Trophoblast cell (in vitro differentiated cells and primary cell): Measurements from ENCODE around the gene OR3A3.
A peak's percentile ranks its signal among the peaks of the same experiment; 100 is the strongest.
"Not testable (repeated sequence)": the region's sequence is repeated elsewhere in the genome, so short reads cannot be mapped to it uniquely, and the experiment has no call there.

Experiments
- DNase-seq, 2 donors: peaks; one replicate each; pipeline ENCODE4 v3.0.0-alpha.2; 2016
- H2AFZ ChIP-seq: 2 replicates; pipeline ENCODE4 v1.6.1; 2013; ENCODE audit warnings: low read length, moderate library complexity, mild to moderate bottlenecking; ENCODE audit not compliant: insufficient read depth, poor library complexity
- H2AK5ac ChIP-seq: 2 replicates; pipeline ENCODE4 v1.6.1; 2013; ENCODE audit warnings: mild to moderate bottlenecking, low read length
- H2BK120ac ChIP-seq: 2 replicates; pipeline ENCODE4 v1.6.1; 2013; ENCODE audit warnings: low read length, mild to moderate bottlenecking, moderate library complexity; ENCODE audit not compliant: insufficient read depth, poor library complexity
- H2BK12ac ChIP-seq: 2 replicates; pipeline ENCODE4 v1.6.1; 2013; ENCODE audit warnings: mild to moderate bottlenecking, low read length, moderate library complexity
- H2BK5ac ChIP-seq: 2 replicates; pipeline ENCODE4 v1.6.1; 2013; ENCODE audit warnings: low read length, low read depth, moderate library complexity, mild to moderate bottlenecking; ENCODE audit not compliant: poor library complexity
- H3K14ac ChIP-seq: 2 replicates; pipeline ENCODE4 v1.6.1; 2013; ENCODE audit warnings: mild to moderate bottlenecking, low read length
- H3K18ac ChIP-seq: 2 replicates; pipeline ENCODE4 v1.6.1; 2013; ENCODE audit warnings: mild to moderate bottlenecking, low read length
- H3K23ac ChIP-seq: 2 replicates; pipeline ENCODE4 v1.6.1; 2013; ENCODE audit warnings: low read length
- H3K27ac ChIP-seq: 2 replicates; pipeline ENCODE4 v1.5.1; 2013; ENCODE audit warnings: low read depth, mild to moderate bottlenecking, inconsistent platforms, low read length, moderate library complexity
- H3K27me3 ChIP-seq: 2 replicates; pipeline ENCODE4 v1.6.1; 2013; ENCODE audit warnings: inconsistent platforms, mild to moderate bottlenecking, low read length, moderate library complexity; ENCODE audit not compliant: insufficient read depth
- H3K36me3 ChIP-seq, 2 experiments: 1 replicate in 1 of 2; 2 replicates in 1 of 2; pipeline ENCODE4 v1.6.1; 2013; ENCODE audit warnings: low read length in 2 of 2, mild to moderate bottlenecking in 2 of 2, moderate library complexity in 1 of 2; ENCODE audit not compliant: insufficient read depth in 2 of 2, control insufficient read depth in 1 of 2
- H3K4ac ChIP-seq: 2 replicates; pipeline ENCODE4 v1.6.1; 2013; ENCODE audit warnings: low read depth, mild to moderate bottlenecking, low read length, moderate library complexity
- H3K4me1 ChIP-seq, 2 experiments: 1 replicate in 1 of 2; 2 replicates in 1 of 2; pipeline ENCODE4 v1.6.1; 2013; ENCODE audit warnings: low read length in 2 of 2, mild to moderate bottlenecking in 2 of 2, moderate library complexity in 1 of 2; ENCODE audit not compliant: insufficient read depth in 2 of 2, control insufficient read depth in 1 of 2
- H3K4me2 ChIP-seq: 2 replicates; pipeline ENCODE4 v1.6.1; 2013; ENCODE audit warnings: inconsistent platforms, mild to moderate bottlenecking, low read length, moderate library complexity
- H3K4me3 ChIP-seq: 2 replicates; pipeline ENCODE4 v1.5.1; 2013; ENCODE audit warnings: mild to moderate bottlenecking, low read depth, low read length, inconsistent platforms
- H3K79me1 ChIP-seq: one replicate; pipeline ENCODE4 v1.6.1; 2013; ENCODE audit warnings: low read length
- H3K79me2 ChIP-seq: 2 replicates; pipeline ENCODE4 v1.6.1; 2013; ENCODE audit warnings: low read length, mild to moderate bottlenecking; ENCODE audit not compliant: control insufficient read depth, insufficient read depth, poor library complexity
- H3K9ac ChIP-seq: 2 replicates; pipeline ENCODE4 v1.6.1; 2013; ENCODE audit warnings: mild to moderate bottlenecking, low read length
- H3K9me3 ChIP-seq: 2 replicates; pipeline ENCODE4 v1.6.1; 2013; ENCODE audit warnings: low read depth, mild to moderate bottlenecking, control low read depth, inconsistent platforms, low read length; ENCODE audit not compliant: insufficient read depth
- H4K12ac ChIP-seq: 2 replicates; pipeline ENCODE4 v1.6.1; 2013; ENCODE audit warnings: low read depth, mild to moderate bottlenecking, low read length, moderate library complexity
- H4K8ac ChIP-seq: 2 replicates; pipeline ENCODE4 v1.6.1; 2013; ENCODE audit warnings: low read depth, mild to moderate bottlenecking, low read length, moderate library complexity
- H4K91ac ChIP-seq: one replicate; pipeline ENCODE4 v1.6.1; 2013; ENCODE audit warnings: low read depth, mild to moderate bottlenecking, low read length, moderate library complexity
- WGBS: extraction: QIAGEN DNeasy Blood & Tissue Kit; methylation state at CpG from one replicate; pipeline ENCODE4 v1.1.7; 2013; ENCODE audit warnings: missing lambda C conversion rate; ENCODE audit not compliant: insufficient read length, insufficient coverage; ENCODE audit errors: extremely low coverage; 5-methylcytosine and 5-hydroxymethylcytosine counted together

Gene OR3A3

GRCh38 chr17:3415610-3416009 lies 4.4 kb downstream of the OR3A3 start:
- no peak overlapping the region for H3K18ac ChIP-seq
- no peaks in the 10 kb centered on the region for H3K36me3 ChIP-seq
- no peaks in the 10 kb centered on the region for H3K4me1 ChIP-seq
- no peak overlapping the region for H3K9ac ChIP-seq
- DNase-seq: no peak
- H3K27ac ChIP-seq: no peak overlapping the region
- no peak overlapping the region for H3K4ac ChIP-seq
- whole genome bisulfite sequencing: no CpG with 5 or more reads among the region's 5 CpGs
- no peaks in the 10 kb centered on the region for H3K9me3 ChIP-seq
- H3K23ac ChIP-seq: no peak overlapping the region
- H2BK5ac ChIP-seq: no peak overlapping the region
- H2BK12ac ChIP-seq: no peak overlapping the region
- H3K14ac ChIP-seq: no peak overlapping the region
- no peak overlapping the region for H2AFZ ChIP-seq
- H4K8ac ChIP-seq: no peak overlapping the region
- H3K27me3 ChIP-seq: no peaks in the 10 kb centered on the region
- H2AK5ac ChIP-seq: no peak overlapping the region
- no peak overlapping the region for H2BK120ac ChIP-seq
- no peak overlapping the region for H4K91ac ChIP-seq
- H3K79me1 ChIP-seq: no peaks in the 10 kb centered on the region
- H3K4me2 ChIP-seq: no peak overlapping the region
- no peak overlapping the region for H4K12ac ChIP-seq
- H3K79me2 ChIP-seq: no peaks in the 10 kb centered on the region
- no peak overlapping the region for H3K4me3 ChIP-seq

GRCh38 chr17:3418222-3418621 lies 7.1 kb downstream of the OR3A3 start:
- Histone ChIP-seq H3K4me3 (no peak overlapping the region), H3K79me1 (no peaks in the 10 kb centered on the region), H2BK12ac (no peak overlapping the region), H2AK5ac (no peak overlapping the region), H2BK120ac (no peak overlapping the region), H3K4me1 (no peaks in the 10 kb centered on the region), H3K14ac (no peak overlapping the region), H3K9ac (no peak overlapping the region), H3K4ac (no peak overlapping the region), H3K36me3 (no peaks in the 10 kb centered on the region), H3K23ac (no peak overlapping the region), H4K8ac (no peak overlapping the region), H3K18ac (no peak overlapping the region), H3K27ac (no peak overlapping the region), H3K79me2 (no peaks in the 10 kb centered on the region), H2AFZ (no peak overlapping the region), H4K91ac (no peak overlapping the region), H3K4me2 (no peak overlapping the region), H4K12ac (no peak overlapping the region), H3K27me3 (no peaks in the 10 kb centered on the region), H2BK5ac (no peak overlapping the region), H3K9me3 (peaks cover 9% of the 10 kb centered on the region)
- no CpG with 5 or more reads among the region's 2 CpGs for whole genome bisulfite sequencing
- DNase-seq: no peak

- not testable (repeated sequence) for H3K23ac ChIP-seq, H3K9me3 ChIP-seq, H2BK5ac ChIP-seq, H2BK120ac ChIP-seq, H3K14ac ChIP-seq, H3K18ac ChIP-seq, H3K79me2 ChIP-seq, H3K79me1 ChIP-seq, H2AK5ac ChIP-seq, H4K8ac ChIP-seq, H4K12ac ChIP-seq, H3K4me2 ChIP-seq, H2AFZ ChIP-seq, H4K91ac ChIP-seq, H3K27me3 ChIP-seq, H3K27ac ChIP-seq, H2BK12ac ChIP-seq, H3K4me3 ChIP-seq, H3K4ac ChIP-seq, H3K4me1 ChIP-seq, H3K9ac ChIP-seq, H3K36me3 ChIP-seq
- WGBS: no CpG with 5 or more reads among the region's 7 CpGs
- peak in 1 of 2 donors; percentile 15 for DNase-seq
Measured at GRCh38 chr17:3433215-3433614, 22.0 kb downstream of the OR3A3 start.

DNA sequence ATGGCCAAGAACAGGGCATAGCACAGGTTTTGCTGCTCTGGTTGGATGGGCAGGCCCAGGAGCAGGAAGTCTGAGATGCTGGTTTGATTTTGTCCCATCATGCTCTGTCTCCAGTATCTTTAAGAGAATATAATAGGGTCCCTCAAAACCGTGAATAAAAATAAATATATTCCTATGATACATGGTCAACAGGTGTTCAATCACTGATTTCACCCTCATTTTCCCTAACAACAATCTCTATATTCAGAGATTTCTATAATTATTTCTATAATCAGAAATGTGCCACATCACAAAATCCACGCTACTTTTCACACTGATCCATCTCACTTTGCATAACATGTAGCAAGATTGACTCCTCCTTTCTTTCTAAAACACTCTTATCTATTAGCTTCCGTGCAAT lies 22.6 kb downstream of the OR3A3 start, which contains the start of gene OR1E2:
Gene OR1E2 (minus strand): TSS at position 101 of the 400 bp plus-strand sequence. CDS start 0 bp downstream, at position 101.
- Histone ChIP-seq H4K8ac (no peak within 1 kb of the TSS), H3K27ac (no peak within 1 kb of the TSS), H3K18ac (no peak within 1 kb of the TSS), H3K79me2 (no peaks in the 10 kb centered on the region), H4K12ac (no peak within 1 kb of the TSS), H3K27me3 (no peaks in the 10 kb centered on the region), H3K4ac (no peak within 1 kb of the TSS), H3K79me1 (no peaks in the 10 kb centered on the region), H3K14ac (no peak within 1 kb of the TSS), H3K4me2 (no peak within 1 kb of the TSS), H3K4me1 (no peaks in the 10 kb centered on the region), H3K4me3 (no peak within 1 kb of the TSS), H2BK12ac (no peak within 1 kb of the TSS), H3K9me3 (no peaks in the 10 kb centered on the region), H2BK120ac (no peak within 1 kb of the TSS), H4K91ac (no peak within 1 kb of the TSS), H3K23ac (no peak within 1 kb of the TSS), H3K36me3 (no peaks in the 10 kb centered on the region), H3K9ac (no peak within 1 kb of the TSS), H2BK5ac (no peak within 1 kb of the TSS), H2AFZ (no peak within 1 kb of the TSS), H2AK5ac (no peak within 1 kb of the TSS)
- no peak for DNase-seq
- WGBS: no CpG with 5 or more reads among the region's 3 CpGs
